Adrenal gland (tissue), 19 donors: ENCODE results near the gene ARFGEF3. TPM values are rescaled to one million over a fixed set of nuclear protein-coding genes. Genes with fewer than 3 reads are reported as not detected.

Source experiments
- DNase-seq, 7 donors: peaks; one replicate each; pipeline ENCODE4 v3.0.0-alpha.2; 2019 to 2020
- H3K27ac ChIP-seq, 5 donors: fragments of 200-600 bp; sonication (generic) in 4 of 5; 1 replicate in 3 of 5; 2 replicates in 2 of 5; pipeline versions ENCODE4 v1.5.1 to v1.8.0; 2016 to 2020; ENCODE audit warnings: mild to moderate bottlenecking in 1 of 5
- H3K27me3 ChIP-seq: fragments of 200-600 bp; 2 replicates; pipeline ENCODE4 v1.8.0; 2021
- H3K36me3 ChIP-seq, 2 donors: fragments of 200-600 bp; replicated peaks in 1 of 2; 1 replicate in 1 of 2; 2 replicates in 1 of 2; pipeline versions ENCODE4 v1.5.1 to v1.8.0; 2018 to 2022
- H3K4me1 ChIP-seq, 2 donors: fragments of 200-600 bp; replicated peaks in 1 of 2; 1 replicate in 1 of 2; 2 replicates in 1 of 2; pipeline versions ENCODE4 v1.5.1 to v1.8.0; 2018 to 2021
- H3K4me3 ChIP-seq, 4 donors: fragments of 200-600 bp; sonication (generic) in 3 of 4; one replicate each; pipeline ENCODE4 v1.5.1; 2016 to 2018
- H3K9me3 ChIP-seq, 3 donors: fragments of 200-600 bp; sonication (generic) in 1 of 3; replicated peaks in 1 of 3; 1 replicate in 2 of 3; 2 replicates in 1 of 3; pipeline versions ENCODE4 v1.5.1 to v1.8.0; 2016 to 2021
- POLR2A ChIP-seq, 2 donors: fragments of 450-650 bp; IDR thresholded peaks; one replicate each; pipeline ENCODE4 v1.6.1; 2017; ENCODE audit warnings: antibody characterized with exemption in 2 of 2, mild to moderate bottlenecking in 2 of 2, moderate library complexity in 1 of 2
- WGBS, 4 donors: extraction: QIAGEN DNeasy Blood & Tissue Kit in 2 of 4; methylation state at CpG; one replicate each; pipeline versions ENCODE4 v1.1.5 to v1.1.7; 2013 to 2017; 5-methylcytosine and 5-hydroxymethylcytosine counted together
- intact Hi-C, 2 donors: fragments of 100-400 bp; cut with DNase I; formaldehyde crosslinking; loops; one replicate each; pipeline versions ENCODE4 v1.14.1 to v1.15.0; 2022 to 2023
- long read RNA-seq, 10 donors: library from polyadenylated mRNA in 3 of 10; unstranded in 2 of 10; stranded (forward) in 1 of 10; transcript quantifications; one replicate each; pipeline ENCODE4 v2.0.0 and lab custom pipeline, GENCODE V29; 2021 to 2026
- polyA plus RNA-seq, 3 donors: library from polyadenylated mRNA; stranded (reverse); fragments of 200-250 nt in 2 of 3; fragments of 350-450 nt in 1 of 3; fragmentation: Illumina TruSeq in 1 of 3; extraction: RNeasy Lipid Tissue Mini Kit (QIAGEN cat#74804) in 1 of 3; gene quantifications; one replicate each; pipeline ENCODE4 v1.2.3, GENCODE V29; 2013 to 2014
- total RNA-seq, 9 donors: library from RNA; depleted of rRNA in 4 of 9; stranded (reverse); fragments of >200 nt in 4 of 9; fragments of 120-200 nt in 1 of 9; fragmentation: NEBNext Ultra II Directional in 1 of 9; extraction: Animal tissue kit (Norgen Biotek cat#: 25700) in 1 of 9; gene quantifications; one replicate each; pipeline versions ENCODE4 v1.1.0 to v1.2.4, GENCODE V29; 2013 to 2023
- TF ChIP-seq, protein P1 (sequence below), 6 experiments: fragments of 450-650 bp in 4 of 6; fragments of 200-600 bp in 2 of 6; sonication (generic) in 1 of 6; IDR thresholded peaks; 1 replicate in 5 of 6; 2 replicates in 1 of 6; pipeline versions ENCODE4 v1.5.1 to v1.8.0; 2016 to 2021; ENCODE audit warnings: antibody characterized with exemption in 6 of 6, mild to moderate bottlenecking in 2 of 6, moderate library complexity in 1 of 6
- donor health status: healthy with polysubstance abuse.
- donor health status: Bipolar disorder and iron deficiency.
- donor health status: DM: yes; HTN: yes; CAD: no.
- donor health status: DM: no; HTN: no; CAD: no.
- donor health status: DM: no; HTN: no; CAD: no.
- donor health status: DM: yes; HTN: yes; CAD: no.

The ARFGEF3 gene, protein sequence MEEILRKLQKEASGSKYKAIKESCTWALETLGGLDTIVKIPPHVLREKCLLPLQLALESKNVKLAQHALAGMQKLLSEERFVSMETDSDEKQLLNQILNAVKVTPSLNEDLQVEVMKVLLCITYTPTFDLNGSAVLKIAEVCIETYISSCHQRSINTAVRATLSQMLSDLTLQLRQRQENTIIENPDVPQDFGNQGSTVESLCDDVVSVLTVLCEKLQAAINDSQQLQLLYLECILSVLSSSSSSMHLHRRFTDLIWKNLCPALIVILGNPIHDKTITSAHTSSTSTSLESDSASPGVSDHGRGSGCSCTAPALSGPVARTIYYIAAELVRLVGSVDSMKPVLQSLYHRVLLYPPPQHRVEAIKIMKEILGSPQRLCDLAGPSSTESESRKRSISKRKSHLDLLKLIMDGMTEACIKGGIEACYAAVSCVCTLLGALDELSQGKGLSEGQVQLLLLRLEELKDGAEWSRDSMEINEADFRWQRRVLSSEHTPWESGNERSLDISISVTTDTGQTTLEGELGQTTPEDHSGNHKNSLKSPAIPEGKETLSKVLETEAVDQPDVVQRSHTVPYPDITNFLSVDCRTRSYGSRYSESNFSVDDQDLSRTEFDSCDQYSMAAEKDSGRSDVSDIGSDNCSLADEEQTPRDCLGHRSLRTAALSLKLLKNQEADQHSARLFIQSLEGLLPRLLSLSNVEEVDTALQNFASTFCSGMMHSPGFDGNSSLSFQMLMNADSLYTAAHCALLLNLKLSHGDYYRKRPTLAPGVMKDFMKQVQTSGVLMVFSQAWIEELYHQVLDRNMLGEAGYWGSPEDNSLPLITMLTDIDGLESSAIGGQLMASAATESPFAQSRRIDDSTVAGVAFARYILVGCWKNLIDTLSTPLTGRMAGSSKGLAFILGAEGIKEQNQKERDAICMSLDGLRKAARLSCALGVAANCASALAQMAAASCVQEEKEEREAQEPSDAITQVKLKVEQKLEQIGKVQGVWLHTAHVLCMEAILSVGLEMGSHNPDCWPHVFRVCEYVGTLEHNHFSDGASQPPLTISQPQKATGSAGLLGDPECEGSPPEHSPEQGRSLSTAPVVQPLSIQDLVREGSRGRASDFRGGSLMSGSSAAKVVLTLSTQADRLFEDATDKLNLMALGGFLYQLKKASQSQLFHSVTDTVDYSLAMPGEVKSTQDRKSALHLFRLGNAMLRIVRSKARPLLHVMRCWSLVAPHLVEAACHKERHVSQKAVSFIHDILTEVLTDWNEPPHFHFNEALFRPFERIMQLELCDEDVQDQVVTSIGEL (N-terminal part only)
- total RNA-seq (10 to 100 TPM in 1 of 9 donors, 1 to 10 TPM in 2, under 1 TPM in 5, not detected in 1; 0.06 to 10.9 (median 0.71) TPM), polyA plus RNA-seq (1 to 10 TPM in 2 of 3 donors, under 1 TPM in 1; 0.91 to 7.2 (median 3.3) TPM)
- long read RNA-seq, donor 1 = 0 reads
- long read RNA-seq, donor 2 = 0 reads
- long read RNA-seq, donor 3 = 0 reads
- long read RNA-seq, donor 4 = 0 reads
- long read RNA-seq, donor 5 = 0 reads
- long read RNA-seq, donor 6, partial matches to known transcripts = 1 of 3 reads
- long read RNA-seq, donor 6, other reads (novel, unspliced or antisense) = 2 of 3 reads
- long read RNA-seq, donor 7 = 0 reads
- long read RNA-seq, donor 8 = 0 reads
- long read RNA-seq, donor 9 = 0 reads
- long read RNA-seq, donor 10 = 0 reads

DNA sequence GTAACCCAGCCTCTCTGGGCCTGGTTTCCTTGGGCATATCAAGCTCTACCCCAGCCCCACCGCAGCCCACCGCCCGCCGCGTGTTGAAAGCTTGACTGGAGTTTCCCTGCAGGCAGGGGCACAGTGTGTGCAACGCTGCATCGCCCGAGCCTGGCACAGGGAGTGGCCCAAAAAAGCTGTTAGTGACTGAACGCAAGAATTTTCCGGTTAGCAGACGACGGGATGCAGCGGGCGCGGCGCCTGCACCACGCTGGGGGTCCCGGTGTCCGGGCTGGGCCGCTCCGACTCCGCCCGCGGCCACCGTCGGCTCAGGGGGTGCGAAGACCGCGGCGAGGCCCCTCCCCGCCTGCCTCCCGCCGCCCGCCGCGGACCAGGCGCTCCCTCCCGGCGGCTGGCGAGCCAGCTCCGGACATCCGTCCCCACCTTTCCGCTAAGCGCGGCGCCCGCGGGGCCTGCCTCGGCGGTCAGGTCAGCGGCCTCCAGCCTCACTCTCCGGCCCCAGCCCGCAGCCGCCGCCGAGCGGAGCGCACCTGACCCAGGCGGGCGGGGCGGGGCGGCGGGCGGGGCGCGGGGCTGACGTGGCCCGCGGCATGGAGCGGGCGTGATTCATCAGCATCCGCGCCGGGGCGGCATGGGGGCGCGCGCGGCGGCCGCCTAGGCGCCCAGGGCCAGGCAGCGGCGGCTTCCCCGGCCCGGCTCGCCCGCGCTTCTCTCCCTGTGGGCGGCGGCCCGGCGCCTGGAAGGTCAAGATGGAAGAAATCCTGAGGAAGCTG lies at the start of gene ARFGEF3:
Gene ARFGEF3, plus strand, starts transcription at position 602 of the 773 bp plus-strand sequence. Its CDS starts 148 bp downstream, at position 750.
- peak in 1 of 2 donors; percentile 41 for TF ChIP-seq POLR2A (IDR thresholded peaks at IDR 0.05)
- TF ChIP-seq, protein P1, sequence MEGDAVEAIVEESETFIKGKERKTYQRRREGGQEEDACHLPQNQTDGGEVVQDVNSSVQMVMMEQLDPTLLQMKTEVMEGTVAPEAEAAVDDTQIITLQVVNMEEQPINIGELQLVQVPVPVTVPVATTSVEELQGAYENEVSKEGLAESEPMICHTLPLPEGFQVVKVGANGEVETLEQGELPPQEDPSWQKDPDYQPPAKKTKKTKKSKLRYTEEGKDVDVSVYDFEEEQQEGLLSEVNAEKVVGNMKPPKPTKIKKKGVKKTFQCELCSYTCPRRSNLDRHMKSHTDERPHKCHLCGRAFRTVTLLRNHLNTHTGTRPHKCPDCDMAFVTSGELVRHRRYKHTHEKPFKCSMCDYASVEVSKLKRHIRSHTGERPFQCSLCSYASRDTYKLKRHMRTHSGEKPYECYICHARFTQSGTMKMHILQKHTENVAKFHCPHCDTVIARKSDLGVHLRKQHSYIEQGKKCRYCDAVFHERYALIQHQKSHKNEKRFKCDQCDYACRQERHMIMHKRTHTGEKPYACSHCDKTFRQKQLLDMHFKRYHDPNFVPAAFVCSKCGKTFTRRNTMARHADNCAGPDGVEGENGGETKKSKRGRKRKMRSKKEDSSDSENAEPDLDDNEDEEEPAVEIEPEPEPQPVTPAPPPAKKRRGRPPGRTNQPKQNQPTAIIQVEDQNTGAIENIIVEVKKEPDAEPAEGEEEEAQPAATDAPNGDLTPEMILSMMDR (IDR thresholded peaks at IDR 0.05) = no peak
- WGBS, 4 donors = 0 to 3% (median 1%) methylated on average over 7 to 93 of the region's 93 CpGs
- peak within 1 kb of the TSS in 1 of 4 donors; percentile 68 for H3K4me3 ChIP-seq
- H3K4me1 ChIP-seq = peaks cover 5 to 9% of the 10 kb centered on the region in 2 donors
- H3K36me3 ChIP-seq = no peaks in the 10 kb centered on the region
- peaks cover 39% of the 10 kb centered on the region for H3K27me3 ChIP-seq
- no peaks in the 10 kb centered on the region for H3K9me3 ChIP-seq
- peak within 1 kb of the TSS in 1 of 5 donors; percentile 80 for H3K27ac ChIP-seq
- intact Hi-C loops = no loop called here
- DNase-seq = peak; percentile 22 to 69 (median 46)

DNA sequence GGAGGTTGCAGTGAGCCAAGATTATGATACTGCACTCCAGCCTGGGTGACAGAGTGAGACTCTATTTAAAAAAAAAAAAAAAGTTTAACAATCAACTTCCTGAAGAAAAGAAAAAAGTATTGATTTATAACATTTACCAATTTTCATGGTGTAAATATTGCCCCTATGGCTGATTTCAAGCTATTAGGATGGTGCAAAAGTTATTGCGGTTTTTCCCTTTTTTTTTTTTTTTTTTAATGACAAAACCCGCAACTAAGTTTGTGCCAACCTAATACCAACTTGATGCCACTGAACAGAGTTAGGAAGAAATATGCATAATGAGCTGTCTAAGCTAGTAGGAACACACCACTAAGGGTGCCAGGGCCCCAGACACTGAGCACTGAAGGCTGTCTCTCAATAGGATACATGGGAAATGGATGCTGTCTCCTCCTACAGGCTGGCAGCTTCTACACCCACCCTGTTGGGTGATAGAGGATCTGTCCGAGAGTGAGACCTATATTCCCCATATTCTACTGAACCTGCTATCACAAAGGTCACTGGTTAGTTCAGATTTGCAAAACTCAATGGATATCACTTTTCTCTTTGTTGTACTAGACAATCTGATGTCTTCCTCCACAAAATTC lies 48.0 kb upstream of the ARFGEF3 start:
- Histone ChIP-seq H3K4me3 (no peak overlapping the region), H3K36me3 (no peaks in the 10 kb centered on the region), H3K27me3 (no peaks in the 10 kb centered on the region), H3K4me1 (no peaks in the 10 kb centered on the region), H3K27ac (no peak overlapping the region), H3K9me3 (no peaks in the 10 kb centered on the region)
- 55 to 76% (median 62%) methylated on average over 3 of the region's 3 CpGs for WGBS, 4 donors
- no peak for DNase-seq
- intact Hi-C loops = loop anchor here (5.0 to 10.0 kb wide), 6 partner anchors 171 to 651 kb away; partner anchors contain the start of gene HEBP2 (in 1 of the 2)
- TF ChIP-seq POLR2A (IDR thresholded peaks at IDR 0.05) = no peak

DNA sequence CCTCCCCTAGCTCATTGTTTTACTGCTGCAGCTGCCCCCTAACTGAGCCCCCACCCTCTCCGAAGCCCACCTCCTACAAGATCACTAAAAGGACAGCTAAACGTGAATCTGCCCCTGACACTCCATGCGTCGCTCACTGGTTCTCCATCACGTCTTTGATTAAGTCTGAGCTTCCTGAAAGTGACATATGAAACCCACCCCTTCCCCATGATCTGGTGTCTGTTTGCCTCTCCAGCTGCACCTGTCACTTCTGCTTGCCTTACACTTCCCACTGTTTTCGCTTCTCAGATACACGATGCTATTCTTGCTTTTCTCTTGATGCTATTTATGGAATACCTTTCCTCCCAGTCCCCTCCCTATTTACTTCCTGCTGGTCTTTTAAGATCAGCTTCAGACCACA lies 46.5 kb upstream of the ARFGEF3 start:
- Histone ChIP-seq H3K36me3 (no peaks in the 10 kb centered on the region), H3K27ac (no peak overlapping the region), H3K4me3 (no peak overlapping the region), H3K27me3 (no peaks in the 10 kb centered on the region), H3K4me1 (no peaks in the 10 kb centered on the region), H3K9me3 (no peaks in the 10 kb centered on the region)
- DNase-seq = no peak
- intact Hi-C loops = loop anchor here (5.0 to 10.0 kb wide), 6 partner anchors 170 to 650 kb away; partner anchors contain the start of gene HEBP2 (in 1 of the 2)
- 29 to 34% (median 32%) methylated on average over 7 of the region's 7 CpGs for WGBS, 4 donors
- TF ChIP-seq, protein P1 (IDR thresholded peaks at IDR 0.05) = no peak
- no peak for TF ChIP-seq POLR2A (IDR thresholded peaks at IDR 0.05)
